ENCODE results near the gene SHQ1. TPM values are rescaled to one million over a fixed set of nuclear protein-coding genes. Genes with fewer than 3 reads are reported as not detected.

The SHQ1 gene
- total and polyA plus RNA-seq, 9 of the 15 experiments (the other 6 are each of a cell fraction or from before 2014, with no cell fraction given) = 9.2 to 25.0 (median 14.1) TPM

DNA sequence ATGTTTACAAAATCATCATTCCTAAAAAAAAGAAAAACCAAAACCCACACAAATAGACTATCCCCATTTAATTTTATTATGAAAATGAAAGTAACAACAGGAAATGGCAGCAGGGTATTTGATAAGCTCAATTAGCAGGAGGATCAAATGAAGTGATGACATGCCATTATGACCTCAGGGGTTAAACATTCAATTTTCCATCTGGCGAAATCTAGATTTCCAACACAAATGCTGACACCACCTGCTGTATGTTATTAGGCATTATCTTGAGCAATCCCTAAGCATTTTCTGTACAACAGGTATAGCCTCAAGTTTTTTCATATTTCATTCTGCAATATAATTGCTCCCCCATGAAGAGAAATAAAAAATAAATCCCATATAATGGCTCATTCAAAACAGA, 57.1 kb downstream of the SHQ1 start:
- Histone ChIP-seq H3K9ac (ENCODE audit: insufficient read depth in 1 of 2, low read depth in 2 of 2, low read length in 2 of 2) (no peak overlapping the region), H3K79me2 (ENCODE audit: control insufficient read depth, insufficient read depth, low read length) (no peaks in the 10 kb centered on the region), H3K9me1 (ENCODE audit: control insufficient read depth, insufficient read depth, low read length) (no peaks in the 10 kb centered on the region), H3K27me3 (ENCODE audit: control insufficient read depth in 2 of 2, insufficient read depth in 2 of 2, low read length in 2 of 2) (no peaks in the 10 kb centered on the region), H3K4me2 (ENCODE audit: insufficient read depth, low read length) (no peak overlapping the region), H4K20me1 (replicated peaks; ENCODE audit: control insufficient read depth, insufficient read depth, low read length) (no peaks in the 10 kb centered on the region), H3K27ac (ENCODE audit: extremely low read depth, low read depth, low read length) (no peak overlapping the region), H3K4me1 (replicated peaks in 1 of 2; ENCODE audit: control insufficient read depth in 2 of 2, insufficient read depth in 2 of 2, low read length in 2 of 2) (no peaks in the 10 kb centered on the region), H3K4me3 (no peak overlapping the region), H3K9me3 (replicated peaks; ENCODE audit: control insufficient read depth, insufficient read depth, low read depth, low read length) (no peaks in the 10 kb centered on the region), H2AFZ (ENCODE audit: low read depth, low read length) (no peak overlapping the region), H3K36me3 (ENCODE audit: control insufficient read depth, insufficient read depth, low read length) (peaks cover 18% of the 10 kb centered on the region; the same call in 1 of the 3 replicates)
- FAIRE-seq (no peak), DNase-seq (ENCODE audit: extremely low read depth in 1 of 4, low spot score in 3 of 4) (no peak), ATAC-seq (no peak)
- in situ Hi-C loops (cut with MboI) = no loop called here
- ChIA-PET POLR2A (no interaction called here), CTCF (ENCODE audit: low intra/inter-chr PET ratio) (no interaction called here)
- 87% methylated on average over 1 of the region's 1 CpG for WGBS (ENCODE audit: insufficient coverage, low coverage, missing lambda C conversion rate)
- no TSS peak for BruUV-seq (replicated peaks)
- intact Hi-C loops (cut with micrococcal nuclease) = no loop called here
- no peak for TF ChIP-seq XRCC4 (IDR thresholded peaks at IDR 0.05; ENCODE audit: extremely low read depth, insufficient read depth, insufficient read length)
- TF ChIP-seq SPI1 (IDR thresholded peaks at IDR 0.05; ENCODE audit: borderline replicate concordance, low read depth, low read length) = no peak
- no peak for TF ChIP-seq NFE2L1 (tag; IDR thresholded peaks at IDR 0.05; ENCODE audit: borderline replicate concordance, low read depth)
- TF ChIP-seq, protein P1, sequence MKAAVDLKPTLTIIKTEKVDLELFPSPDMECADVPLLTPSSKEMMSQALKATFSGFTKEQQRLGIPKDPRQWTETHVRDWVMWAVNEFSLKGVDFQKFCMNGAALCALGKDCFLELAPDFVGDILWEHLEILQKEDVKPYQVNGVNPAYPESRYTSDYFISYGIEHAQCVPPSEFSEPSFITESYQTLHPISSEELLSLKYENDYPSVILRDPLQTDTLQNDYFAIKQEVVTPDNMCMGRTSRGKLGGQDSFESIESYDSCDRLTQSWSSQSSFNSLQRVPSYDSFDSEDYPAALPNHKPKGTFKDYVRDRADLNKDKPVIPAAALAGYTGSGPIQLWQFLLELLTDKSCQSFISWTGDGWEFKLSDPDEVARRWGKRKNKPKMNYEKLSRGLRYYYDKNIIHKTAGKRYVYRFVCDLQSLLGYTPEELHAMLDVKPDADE (conservative IDR thresholded peaks at IDR 0.05; ENCODE audit: control insufficient read depth, low read depth, low read length) = no peak
- TF ChIP-seq SRSF3 (IDR thresholded peaks at IDR 0.05; ENCODE audit: insufficient read depth, low read length) = no peak
- TF ChIP-seq MYC (IDR thresholded peaks at IDR 0.05; ENCODE audit: low read depth, low read length) = no peak
- TF ChIP-seq MYC (CRISPR knock-in tag; IDR thresholded peaks at IDR 0.05; ENCODE audit: borderline replicate concordance, low read depth) = no peak
- no peak for TF ChIP-seq GABPB2 (CRISPR knock-in tag; conservative IDR thresholded peaks at IDR 0.05)
- no peak for TF ChIP-seq NR2F6 (CRISPR knock-in tag; IDR thresholded peaks at IDR 0.05)
- TF ChIP-seq ZNF778 (CRISPR knock-in tag; IDR thresholded peaks at IDR 0.05) = no peak
- no peak for TF ChIP-seq TRIM28 (IDR thresholded peaks at IDR 0.05)
- TF ChIP-seq, protein P2, sequence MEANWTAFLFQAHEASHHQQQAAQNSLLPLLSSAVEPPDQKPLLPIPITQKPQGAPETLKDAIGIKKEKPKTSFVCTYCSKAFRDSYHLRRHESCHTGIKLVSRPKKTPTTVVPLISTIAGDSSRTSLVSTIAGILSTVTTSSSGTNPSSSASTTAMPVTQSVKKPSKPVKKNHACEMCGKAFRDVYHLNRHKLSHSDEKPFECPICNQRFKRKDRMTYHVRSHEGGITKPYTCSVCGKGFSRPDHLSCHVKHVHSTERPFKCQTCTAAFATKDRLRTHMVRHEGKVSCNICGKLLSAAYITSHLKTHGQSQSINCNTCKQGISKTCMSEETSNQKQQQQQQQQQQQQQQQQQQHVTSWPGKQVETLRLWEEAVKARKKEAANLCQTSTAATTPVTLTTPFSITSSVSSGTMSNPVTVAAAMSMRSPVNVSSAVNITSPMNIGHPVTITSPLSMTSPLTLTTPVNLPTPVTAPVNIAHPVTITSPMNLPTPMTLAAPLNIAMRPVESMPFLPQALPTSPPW (CRISPR knock-in tag; IDR thresholded peaks at IDR 0.05) = no peak
- TF ChIP-seq, protein P3, sequence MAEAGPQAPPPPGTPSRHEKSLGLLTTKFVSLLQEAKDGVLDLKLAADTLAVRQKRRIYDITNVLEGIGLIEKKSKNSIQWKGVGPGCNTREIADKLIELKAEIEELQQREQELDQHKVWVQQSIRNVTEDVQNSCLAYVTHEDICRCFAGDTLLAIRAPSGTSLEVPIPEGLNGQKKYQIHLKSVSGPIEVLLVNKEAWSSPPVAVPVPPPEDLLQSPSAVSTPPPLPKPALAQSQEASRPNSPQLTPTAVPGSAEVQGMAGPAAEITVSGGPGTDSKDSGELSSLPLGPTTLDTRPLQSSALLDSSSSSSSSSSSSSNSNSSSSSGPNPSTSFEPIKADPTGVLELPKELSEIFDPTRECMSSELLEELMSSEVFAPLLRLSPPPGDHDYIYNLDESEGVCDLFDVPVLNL (CRISPR knock-in tag; IDR thresholded peaks at IDR 0.05; ENCODE audit: low read depth) = no peak
- no peak for TF ChIP-seq BRD9 (IDR thresholded peaks at IDR 0.05; ENCODE audit: low read depth, partially characterized antibody)
- TF ChIP-seq KDM1A (IDR thresholded peaks at IDR 0.05) = no peak
- TF ChIP-seq ETV6 (IDR thresholded peaks at IDR 0.05; ENCODE audit: borderline replicate concordance in 1 of 2, low read depth in 2 of 2, low read length in 1 of 2) = no peak
- no peak for TF ChIP-seq ETV6 (CRISPR knock-in tag; IDR thresholded peaks at IDR 0.05; ENCODE audit: borderline replicate concordance)
- TF ChIP-seq, protein P4, sequence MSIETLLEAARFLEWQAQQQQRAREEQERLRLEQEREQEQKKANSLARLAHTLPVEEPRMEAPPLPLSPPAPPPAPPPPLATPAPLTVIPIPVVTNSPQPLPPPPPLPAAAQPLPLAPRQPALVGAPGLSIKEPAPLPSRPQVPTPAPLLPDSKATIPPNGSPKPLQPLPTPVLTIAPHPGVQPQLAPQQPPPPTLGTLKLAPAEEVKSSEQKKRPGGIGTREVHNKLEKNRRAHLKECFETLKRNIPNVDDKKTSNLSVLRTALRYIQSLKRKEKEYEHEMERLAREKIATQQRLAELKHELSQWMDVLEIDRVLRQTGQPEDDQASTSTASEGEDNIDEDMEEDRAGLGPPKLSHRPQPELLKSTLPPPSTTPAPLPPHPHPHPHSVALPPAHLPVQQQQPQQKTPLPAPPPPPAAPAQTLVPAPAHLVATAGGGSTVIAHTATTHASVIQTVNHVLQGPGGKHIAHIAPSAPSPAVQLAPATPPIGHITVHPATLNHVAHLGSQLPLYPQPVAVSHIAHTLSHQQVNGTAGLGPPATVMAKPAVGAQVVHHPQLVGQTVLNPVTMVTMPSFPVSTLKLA (conservative IDR thresholded peaks at IDR 0.05) = no peak
- TF ChIP-seq SMC3 (conservative IDR thresholded peaks at IDR 0.05; ENCODE audit: insufficient read depth, low read depth, low read length) = no peak
